ENCODE results near the gene LFNG. TPM values are rescaled to one million over a fixed set of nuclear protein-coding genes. Genes with fewer than 3 reads are reported as not detected.
A peak's percentile ranks its signal among the peaks of the same experiment; 100 is the strongest.

Gene LFNG
- total and polyA plus RNA-seq, 2 donors (not counting 1 experiment from before 2014, with no cell fraction given) = 73.3 to 208 TPM

GRCh38 chr7:2525658-2526630 lies 6.4 kb downstream of the LFNG start:
- ATAC-seq (ENCODE audit: low read depth) = no peak
- peaks cover 0 to 70% of the 10 kb centered on the region in 2 experiments for H3K36me3 ChIP-seq (replicated peaks in 1 of 2; ENCODE audit: control extremely low read depth in 1 of 2, control insufficient read depth in 1 of 2, extremely low read depth in 1 of 2, insufficient read depth in 2 of 2, low read length in 1 of 2)
- H3K4me2 ChIP-seq (replicated peaks; ENCODE audit: low read depth, low read length, poor library complexity, severe bottlenecking) = peak overlapping the region; percentile 85
- Mint-ChIP-seq H3K4me3 (peak overlapping the region; percentile 39), H3K27ac (peak overlapping the region; percentile 82), H3K4me1 (peaks cover 83% of the 10 kb centered on the region), H3K9me3 (ENCODE audit: insufficient read depth) (no peaks in the 10 kb centered on the region), H3K27me3 (no peaks in the 10 kb centered on the region)
- H3K4me1 ChIP-seq (ENCODE audit: control insufficient read depth in 2 of 2, insufficient read depth in 2 of 2, low read length in 2 of 2) = peaks cover 93 to 98% of the 10 kb centered on the region in 2 donors
- H3K27ac ChIP-seq (ENCODE audit: low read length in 2 of 2) = peak overlapping the region; percentile 19 to 61
- no peaks in the 10 kb centered on the region for H3K9me3 ChIP-seq (ENCODE audit: control extremely low read depth in 1 of 3, control insufficient read depth in 2 of 3, insufficient read depth in 1 of 3, low read length in 2 of 3)
- ChIA-PET CTCF (interaction anchor here (0.6 to 1.9 kb wide), 2 partner anchors 15 to 193 kb away, joined by 3 to 7 read pairs; no protein-coding TSS in a partner anchor), POLR2A (interaction anchor here (0.5 to 14.9 kb wide), 2 partner anchors 16 to 73 kb away, joined by 4 to 340 read pairs; no protein-coding TSS in a partner anchor)
- TF ChIP-seq CTCF (IDR thresholded peaks at IDR 0.05) = no peak
- TF ChIP-seq EZH2 (IDR thresholded peaks at IDR 0.05; ENCODE audit: borderline replicate concordance, insufficient read depth, low read depth, low read length, poor library complexity, severe bottlenecking) = no peak
- H3K4me3 ChIP-seq (ENCODE audit: control extremely low read depth in 1 of 5, extremely low read depth in 1 of 5, insufficient read depth in 1 of 5, low read depth in 2 of 5, low read length in 4 of 5) = no peak overlapping the region
- peaks cover 77% of the 10 kb centered on the region for H4K20me1 ChIP-seq (ENCODE audit: control insufficient read depth, insufficient read depth, low read length, poor library complexity, severe bottlenecking)
- no peak overlapping the region for H2AFZ ChIP-seq (ENCODE audit: insufficient read depth, low read depth, low read length, poor library complexity, severe bottlenecking)
- H3K27me3 ChIP-seq (replicated peaks in 1 of 4; ENCODE audit: control extremely low read depth in 1 of 4, control insufficient read depth in 3 of 4, insufficient read depth in 4 of 4, low read length in 3 of 4) = no peaks in the 10 kb centered on the region
- no peak for DNase-seq
- intact Hi-C loops (cut with micrococcal nuclease) = loop anchor here (5.0 kb wide), 2 partner anchors 186 to 214 kb away; partner anchors contain the start of gene SNX8
- H3K79me2 ChIP-seq (ENCODE audit: control insufficient read depth, insufficient read depth, low read length) = peaks cover 60% of the 10 kb centered on the region
- no peak overlapping the region for H3K9ac ChIP-seq (ENCODE audit: low read length)
- 85% methylated on average over 36 of the region's 36 CpGs for WGBS (ENCODE audit: insufficient coverage)

Data from B cell (primary cell).